DOHH2 (cell line): Measurements from ENCODE around the gene RBM6.
A peak's percentile ranks its signal among the peaks of the same experiment; 100 is the strongest.

ENCODE experiments used
- H3F3A ChIP-seq: fragments of 200-600 bp; sonication (generic), shearing (Covaris generic); 2 replicates; pipeline ENCODE4 v1.6.0; 2016; ENCODE audit warnings: antibody characterized with exemption, mild to moderate bottlenecking; ENCODE audit not compliant: control insufficient read depth, insufficient read depth
- H3K27ac ChIP-seq: fragments of 200-600 bp; sonication (generic); 2 replicates; pipeline ENCODE4 v1.5.1; 2014; ENCODE audit warnings: low read depth, mild to moderate bottlenecking, low read length, moderate library complexity
- H3K27me3 ChIP-seq: fragments of 200-600 bp; sonication (generic); 2 replicates; pipeline ENCODE4 v1.6.1; 2014; ENCODE audit warnings: mild to moderate bottlenecking, low read length, mixed read lengths; ENCODE audit not compliant: control insufficient read depth
- H3K36me3 ChIP-seq: fragments of 200-600 bp; sonication (generic); 2 replicates; pipeline ENCODE4 v1.6.1; 2014; ENCODE audit warnings: mild to moderate bottlenecking, low read length, moderate library complexity, mixed read lengths; ENCODE audit not compliant: control insufficient read depth
- H3K4me1 ChIP-seq: fragments of 200-600 bp; sonication (generic); 2 replicates; pipeline ENCODE4 v1.6.1; 2014; ENCODE audit warnings: mild to moderate bottlenecking, low read length, mixed read lengths; ENCODE audit not compliant: control insufficient read depth
- H3K4me2 ChIP-seq: fragments of 200-600 bp; sonication (generic); 2 replicates; pipeline ENCODE4 v1.6.0; 2014; ENCODE audit warnings: mild to moderate bottlenecking, low read length, moderate library complexity
- H3K4me3 ChIP-seq: fragments of 200-600 bp; sonication (generic); 2 replicates; pipeline ENCODE4 v1.5.1; 2014; ENCODE audit warnings: mild to moderate bottlenecking, low read length, mixed read lengths
- H3K79me2 ChIP-seq: fragments of 200-600 bp; sonication (generic); 2 replicates; pipeline ENCODE4 v1.6.1; 2014; ENCODE audit warnings: mild to moderate bottlenecking, low read length, mixed read lengths; ENCODE audit not compliant: control insufficient read depth
- H3K9me2 ChIP-seq: fragments of 200-600 bp; sonication (generic); replicated peaks from 2 replicates; pipeline ENCODE4 v1.6.1; 2014; ENCODE audit warnings: mild to moderate bottlenecking, low read length, mixed read lengths; ENCODE audit not compliant: control insufficient read depth
- H3K9me3 ChIP-seq: fragments of 200-600 bp; sonication (generic); 2 replicates; pipeline ENCODE4 v1.6.1; 2014; ENCODE audit warnings: antibody characterized with exemption, low read length, mixed read lengths; ENCODE audit not compliant: control insufficient read depth, insufficient read depth
- H4K20me1 ChIP-seq: fragments of 200-600 bp; sonication (generic); 2 replicates; pipeline ENCODE4 v1.6.0; 2014; ENCODE audit warnings: low read depth, mild to moderate bottlenecking, antibody characterized with exemption, low read length, moderate library complexity; ENCODE audit not compliant: control insufficient read depth, insufficient read depth
- EZH2phosphoT487 ChIP-seq: fragments of 200-600 bp; sonication (generic); IDR thresholded peaks from 2 replicates; pipeline ENCODE4 v1.6.1; 2017; ENCODE audit warnings: borderline replicate concordance, mild to moderate bottlenecking, antibody characterized with exemption, low read length, moderate library complexity, mixed read lengths
- TF ChIP-seq, protein P1 (sequence below): fragments of 200-600 bp; sonication (generic); IDR thresholded peaks from one replicate; pipeline ENCODE4 v1.5.1; 2014; ENCODE audit warnings: antibody characterized with exemption, mild to moderate bottlenecking, low read depth, low read length; ENCODE audit not compliant: poor library complexity, severe bottlenecking

The RBM6 gene

DNA sequence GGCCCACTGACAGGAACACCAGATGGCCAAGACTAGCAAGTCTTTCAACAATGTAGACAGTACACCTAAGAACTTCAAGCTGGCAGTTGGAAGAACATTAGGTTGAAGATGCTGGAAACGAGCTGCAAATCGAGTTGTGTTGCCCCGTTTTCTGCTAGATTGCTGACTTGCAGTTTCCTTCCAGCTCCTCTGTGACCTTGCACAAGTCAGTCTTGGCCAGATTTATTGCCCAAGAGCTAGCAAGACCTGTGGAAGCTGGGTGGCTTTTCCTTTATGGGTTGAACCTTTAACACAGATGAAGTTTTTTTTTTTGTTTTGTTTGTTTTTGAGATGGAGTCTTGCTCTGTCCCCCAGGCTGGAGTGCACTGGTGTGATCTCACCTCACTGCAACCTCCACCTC lies 2.9 kb upstream of the RBM6 start:
- Histone ChIP-seq H3F3A (peaks cover 19% of the 10 kb centered on the region), H3K9me2 (no peaks in the 10 kb centered on the region), H3K27me3 (no peaks in the 10 kb centered on the region), H3K36me3 (peaks cover 18% of the 10 kb centered on the region), H3K4me3 (no peak overlapping the region), H3K9me3 (no peaks in the 10 kb centered on the region), H3K4me1 (peaks cover 17% of the 10 kb centered on the region), H3K4me2 (no peak overlapping the region), H4K20me1 (no peaks in the 10 kb centered on the region), H3K79me2 (peaks cover 26% of the 10 kb centered on the region), H3K27ac (no peak overlapping the region)
- no peak for TF ChIP-seq EZH2phosphoT487
- TF ChIP-seq, protein P1, sequence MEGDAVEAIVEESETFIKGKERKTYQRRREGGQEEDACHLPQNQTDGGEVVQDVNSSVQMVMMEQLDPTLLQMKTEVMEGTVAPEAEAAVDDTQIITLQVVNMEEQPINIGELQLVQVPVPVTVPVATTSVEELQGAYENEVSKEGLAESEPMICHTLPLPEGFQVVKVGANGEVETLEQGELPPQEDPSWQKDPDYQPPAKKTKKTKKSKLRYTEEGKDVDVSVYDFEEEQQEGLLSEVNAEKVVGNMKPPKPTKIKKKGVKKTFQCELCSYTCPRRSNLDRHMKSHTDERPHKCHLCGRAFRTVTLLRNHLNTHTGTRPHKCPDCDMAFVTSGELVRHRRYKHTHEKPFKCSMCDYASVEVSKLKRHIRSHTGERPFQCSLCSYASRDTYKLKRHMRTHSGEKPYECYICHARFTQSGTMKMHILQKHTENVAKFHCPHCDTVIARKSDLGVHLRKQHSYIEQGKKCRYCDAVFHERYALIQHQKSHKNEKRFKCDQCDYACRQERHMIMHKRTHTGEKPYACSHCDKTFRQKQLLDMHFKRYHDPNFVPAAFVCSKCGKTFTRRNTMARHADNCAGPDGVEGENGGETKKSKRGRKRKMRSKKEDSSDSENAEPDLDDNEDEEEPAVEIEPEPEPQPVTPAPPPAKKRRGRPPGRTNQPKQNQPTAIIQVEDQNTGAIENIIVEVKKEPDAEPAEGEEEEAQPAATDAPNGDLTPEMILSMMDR = no peak

DNA sequence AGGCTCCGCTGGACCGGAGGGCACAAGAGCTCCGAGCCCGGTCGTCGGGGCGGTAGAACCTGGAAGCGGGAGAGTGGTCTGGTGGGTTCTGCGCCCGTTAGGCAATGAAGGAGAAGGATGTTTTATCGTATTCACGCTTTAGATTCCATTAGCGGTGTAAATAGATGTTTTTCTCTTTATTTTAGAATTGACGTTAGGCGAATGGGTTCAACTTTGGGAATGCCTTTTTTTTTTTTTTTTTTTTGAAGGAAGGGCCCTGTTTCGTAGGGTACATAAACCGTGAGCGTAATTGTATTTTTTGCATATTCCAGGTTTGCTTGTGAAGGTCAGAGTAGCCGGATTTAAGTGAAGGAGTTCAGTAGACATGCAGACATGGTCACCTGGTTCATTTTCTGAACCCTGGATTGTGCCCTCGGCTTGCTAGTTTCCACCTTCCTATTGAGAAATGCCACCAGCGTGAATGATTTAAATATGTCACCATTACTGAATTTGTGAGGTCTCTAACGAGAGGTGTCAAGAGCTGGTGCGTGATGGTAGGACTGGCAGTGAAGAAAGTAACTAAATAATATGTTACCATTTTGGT lies 808 bp downstream of the RBM6 start:
- Histone ChIP-seq H3K4me1 (peaks cover 53% of the 10 kb centered on the region), H3K4me2 (peak overlapping the region; percentile 82), H3F3A (peaks cover 50% of the 10 kb centered on the region), H3K27ac (peak overlapping the region; percentile 97), H3K9me2 (no peaks in the 10 kb centered on the region), H3K9me3 (peaks cover 3% of the 10 kb centered on the region; the same call in 1 of the 2 replicates), H3K27me3 (no peaks in the 10 kb centered on the region), H3K79me2 (peaks cover 60% of the 10 kb centered on the region), H4K20me1 (no peaks in the 10 kb centered on the region), H3K4me3 (peak overlapping the region; percentile 90), H3K36me3 (peaks cover 45% of the 10 kb centered on the region)
- no peak for TF ChIP-seq EZH2phosphoT487
- TF ChIP-seq, protein P1 = no peak

DNA sequence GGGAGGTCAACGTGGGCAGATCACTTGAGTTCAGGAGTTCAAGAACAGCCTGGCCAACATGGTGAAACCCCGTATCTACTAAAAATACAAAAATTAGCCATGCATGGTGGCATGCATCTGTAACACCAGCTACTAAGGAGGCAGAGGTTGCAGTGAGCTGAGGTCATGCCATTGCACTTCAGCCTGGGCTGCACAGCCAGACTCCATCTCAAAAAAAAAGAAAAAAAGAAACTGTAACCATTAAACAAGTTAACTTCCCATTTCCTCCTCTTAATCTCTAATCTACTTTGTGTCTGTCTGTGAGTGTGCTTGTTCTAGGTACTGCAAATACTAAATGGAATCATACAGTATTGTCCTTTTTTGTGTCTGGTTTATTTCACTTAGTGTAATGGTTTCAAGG lies 2.7 kb downstream of the RBM6 start:
- peaks cover 68% of the 10 kb centered on the region for H3K4me1 ChIP-seq
- no peaks in the 10 kb centered on the region for H3K27me3 ChIP-seq
- H4K20me1 ChIP-seq = no peaks in the 10 kb centered on the region
- H3K36me3 ChIP-seq = peaks cover 55% of the 10 kb centered on the region
- H3K4me2 ChIP-seq = peak overlapping the region; percentile 82
- H3K27ac ChIP-seq = peak overlapping the region; percentile 97
- peak overlapping the region; percentile 90 for H3K4me3 ChIP-seq
- H3K79me2 ChIP-seq = peaks cover 71% of the 10 kb centered on the region
- H3F3A ChIP-seq = peaks cover 63% of the 10 kb centered on the region
- no peaks in the 10 kb centered on the region for H3K9me2 ChIP-seq
- peaks cover 3% of the 10 kb centered on the region; the same call in 1 of the 2 replicates for H3K9me3 ChIP-seq
- TF ChIP-seq, protein P1 = no peak
- TF ChIP-seq EZH2phosphoT487 = no peak
